Spleen (tissue), 11 donors: ENCODE measurements around the gene NRIP3. TPM values are rescaled to one million over a fixed set of nuclear protein-coding genes. Genes with fewer than 3 reads are reported as not detected.
A peak's percentile ranks its signal among the peaks of the same experiment; 100 is the strongest.

Experiments used
- DNase-seq: peaks from one replicate; pipeline ENCODE4 v3.0.0-alpha.2; 2020
- H3K27ac ChIP-seq, 8 donors: fragments of 200-600 bp; sonication (generic) in 7 of 8; 1 replicate in 4 of 8; 2 replicates in 4 of 8; pipeline versions ENCODE4 v1.5.0 to v1.8.0; 2016 to 2021; ENCODE audit warnings: inconsistent platforms in 4 of 8, mild to moderate bottlenecking in 4 of 8, moderate library complexity in 1 of 8
- H3K27me3 ChIP-seq, 7 donors: fragments of 200-600 bp; sonication (generic) in 6 of 7; replicated peaks in 1 of 7; 1 replicate in 4 of 7; 2 replicates in 3 of 7; pipeline versions ENCODE4 v1.5.0 to v1.8.0; 2016 to 2021; ENCODE audit warnings: inconsistent platforms in 3 of 7, mild to moderate bottlenecking in 1 of 7
- H3K36me3 ChIP-seq, 6 donors: fragments of 200-600 bp; sonication (generic) in 5 of 6; 1 replicate in 4 of 6; 2 replicates in 2 of 6; pipeline versions ENCODE4 v1.5.0 to v1.8.0; 2016 to 2021; ENCODE audit warnings: inconsistent platforms in 2 of 6
- H3K4me1 ChIP-seq, 6 donors: fragments of 200-600 bp; sonication (generic) in 5 of 6; 1 replicate in 3 of 6; 2 replicates in 3 of 6; pipeline versions ENCODE4 v1.5.0 to v1.8.0; 2016 to 2021; ENCODE audit warnings: inconsistent platforms in 3 of 6
- H3K4me3 ChIP-seq, 8 donors: fragments of 200-600 bp; sonication (generic) in 7 of 8; 1 replicate in 4 of 8; 2 replicates in 4 of 8; pipeline versions ENCODE4 v1.5.0 to v1.8.0; 2016 to 2021; ENCODE audit warnings: inconsistent platforms in 4 of 8, mild to moderate bottlenecking in 4 of 8, moderate library complexity in 2 of 8
- H3K9me3 ChIP-seq, 8 donors: fragments of 200-600 bp; sonication (generic) in 7 of 8; 1 replicate in 4 of 8; 2 replicates in 4 of 8; pipeline versions ENCODE4 v1.5.0 to v1.8.0; 2016 to 2021; ENCODE audit warnings: inconsistent platforms in 4 of 8
- POLR2A ChIP-seq, 3 donors: fragments of 450-650 bp; IDR thresholded peaks; one replicate each; pipeline ENCODE4 v1.5.1; 2017; ENCODE audit warnings: antibody characterized with exemption in 3 of 3, mild to moderate bottlenecking in 1 of 3
- POLR2AphosphoS5 ChIP-seq, 3 donors: sonication (generic); formaldehyde crosslinking; IDR thresholded peaks; one replicate each; pipeline ENCODE4 v1.5.1; 2017; ENCODE audit warnings: antibody characterized with exemption in 3 of 3
- WGBS, 5 donors: extraction: QIAGEN DNeasy Blood & Tissue Kit in 3 of 5; methylation state at CpG; one replicate each; pipeline versions ENCODE4 v1.1.5 to v1.1.7; 2013 to 2018; 5-methylcytosine and 5-hydroxymethylcytosine counted together
- intact Hi-C: fragments of 100-400 bp; cut with DNase I; formaldehyde crosslinking; loops from one replicate; pipeline ENCODE4 v1.15.0; 2023; ENCODE audit warnings: low total_unique reads
- polyA plus RNA-seq, 3 donors: library from polyadenylated mRNA; stranded (reverse); fragments of 200-250 nt; gene quantifications; one replicate each; pipeline ENCODE4 v1.2.1, GENCODE V29; 2013
- total RNA-seq, 7 donors: library from RNA; depleted of rRNA in 3 of 7; stranded (reverse); fragments of >200 nt in 3 of 7; fragmentation: NEBNext Ultra II Directional in 4 of 7; extraction: Animal tissue kit (Norgen Biotek cat#: 25700) in 4 of 7; gene quantifications; one replicate each; pipeline versions ENCODE4 v1.1.0 to v1.2.1, GENCODE V29; 2016 to 2021
- TF ChIP-seq, protein P1 (sequence below), 11 experiments: fragments of 200-600 bp in 7 of 11; fragments of 450-650 bp in 4 of 11; sonication (generic) in 4 of 11; IDR thresholded peaks in 8 of 11; conservative IDR thresholded peaks in 3 of 11; 1 replicate in 7 of 11; 2 replicates in 4 of 11; pipeline versions ENCODE4 v1.4.0 to v1.8.0; 2016 to 2021; ENCODE audit warnings: antibody characterized with exemption in 11 of 11, inconsistent platforms in 4 of 11, mild to moderate bottlenecking in 1 of 11
- donor health status: healthy with polysubstance abuse.
- donor health status: DM: no; HTN: no; CAD: no; lungs with moderate emphysema.
- donor health status: DM: no; HTN: no; CAD: no.
- donor health status: Bipolar disorder and iron deficiency.
- donor health status: healthy.
- donor health status: DM: no; HTN: no; CAD: no.
- donor health status: DM: yes; HTN: yes; CAD: no.

NRIP3 gene
- total and polyA plus RNA-seq, 10 donors, result 0.02 to 1.8 (median 0.58) TPM

DNA sequence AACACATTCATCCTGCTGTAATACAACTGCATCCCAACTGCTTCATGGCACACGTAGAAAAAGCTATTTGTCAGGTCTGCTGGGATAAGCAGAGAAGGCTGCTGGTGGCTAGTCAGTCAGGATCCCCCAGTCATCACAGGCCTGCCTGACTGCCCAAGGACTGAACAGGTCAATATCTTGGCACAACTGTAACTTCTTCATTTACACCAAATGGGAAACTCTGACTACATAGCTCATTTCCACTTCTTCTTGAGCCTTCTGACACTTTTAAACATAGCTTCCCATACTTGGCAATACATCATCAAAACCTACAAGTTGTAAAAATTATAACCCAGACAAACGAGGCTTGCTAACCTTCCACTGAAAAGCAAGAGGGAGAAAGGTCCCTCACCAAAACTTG, 42.4 kb downstream of the NRIP3 start:
- H3K9me3 ChIP-seq, result no peaks in the 10 kb centered on the region
- no peak for DNase-seq
- 63 to 78% (median 77%) methylated on average over 2 of the region's 2 CpGs for WGBS, 5 donors
- peaks cover 23 to 79% (median 53%) of the 10 kb centered on the region in 6 donors for H3K4me1 ChIP-seq
- H3K36me3 ChIP-seq, result peaks cover 0 to 40% (median 2%) of the 10 kb centered on the region in 6 donors
- no peaks in the 10 kb centered on the region for H3K27me3 ChIP-seq
- H3K27ac ChIP-seq, result peak overlapping the region in 2 of 8 donors; percentile 5 to 37
- TF ChIP-seq POLR2AphosphoS5 (IDR thresholded peaks at IDR 0.05) (no peak), POLR2A (IDR thresholded peaks at IDR 0.05) (no peak)
- TF ChIP-seq, protein P1, sequence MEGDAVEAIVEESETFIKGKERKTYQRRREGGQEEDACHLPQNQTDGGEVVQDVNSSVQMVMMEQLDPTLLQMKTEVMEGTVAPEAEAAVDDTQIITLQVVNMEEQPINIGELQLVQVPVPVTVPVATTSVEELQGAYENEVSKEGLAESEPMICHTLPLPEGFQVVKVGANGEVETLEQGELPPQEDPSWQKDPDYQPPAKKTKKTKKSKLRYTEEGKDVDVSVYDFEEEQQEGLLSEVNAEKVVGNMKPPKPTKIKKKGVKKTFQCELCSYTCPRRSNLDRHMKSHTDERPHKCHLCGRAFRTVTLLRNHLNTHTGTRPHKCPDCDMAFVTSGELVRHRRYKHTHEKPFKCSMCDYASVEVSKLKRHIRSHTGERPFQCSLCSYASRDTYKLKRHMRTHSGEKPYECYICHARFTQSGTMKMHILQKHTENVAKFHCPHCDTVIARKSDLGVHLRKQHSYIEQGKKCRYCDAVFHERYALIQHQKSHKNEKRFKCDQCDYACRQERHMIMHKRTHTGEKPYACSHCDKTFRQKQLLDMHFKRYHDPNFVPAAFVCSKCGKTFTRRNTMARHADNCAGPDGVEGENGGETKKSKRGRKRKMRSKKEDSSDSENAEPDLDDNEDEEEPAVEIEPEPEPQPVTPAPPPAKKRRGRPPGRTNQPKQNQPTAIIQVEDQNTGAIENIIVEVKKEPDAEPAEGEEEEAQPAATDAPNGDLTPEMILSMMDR (IDR thresholded peaks at IDR 0.05 in 8 of 11, conservative IDR thresholded peaks at IDR 0.05 in 3 of 11), result no peak
- intact Hi-C loops, result loop anchor here (5.0 to 10.0 kb wide), 2 partner anchors 49 to 277 kb away; partner anchors contain the start of genes AKIP1, RPL27A and TRIM66
- H3K4me3 ChIP-seq, result no peak overlapping the region

DNA sequence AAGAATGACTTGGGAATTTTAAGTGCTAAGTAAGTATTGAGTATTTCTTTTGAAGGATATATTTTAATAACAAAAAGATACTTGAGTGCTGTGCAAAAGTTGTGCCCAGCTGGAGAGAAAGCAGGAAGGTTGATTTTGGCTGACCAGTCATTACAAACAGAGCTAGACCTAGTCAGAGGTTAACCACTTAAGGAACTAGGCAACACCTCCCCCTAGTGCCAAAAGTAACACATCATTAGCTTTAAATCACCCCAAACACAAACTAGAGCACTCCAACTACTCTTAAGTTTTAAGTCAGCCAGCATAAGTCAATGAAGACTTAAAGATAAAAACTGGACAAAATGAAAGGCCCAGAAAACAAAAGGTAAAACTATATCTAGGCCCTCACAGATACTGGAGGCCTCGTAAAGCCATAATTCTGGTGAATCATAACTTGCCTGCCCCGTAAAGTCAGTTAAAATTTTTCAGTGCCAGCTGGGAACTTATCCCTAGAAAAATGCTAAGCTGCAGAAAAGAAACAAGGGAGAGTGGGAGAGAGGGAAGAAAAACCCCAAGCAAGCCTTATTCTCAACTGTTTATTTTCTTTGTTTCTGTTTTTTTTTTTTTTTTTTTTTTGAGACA, 44.1 kb downstream of the NRIP3 start:
- Histone ChIP-seq H3K27ac (peak overlapping the region in 7 of 8 donors; percentile 13 to 72 (median 54)), H3K4me3 (no peak overlapping the region), H3K36me3 (peaks cover 0 to 57% (median 19%) of the 10 kb centered on the region in 6 donors), H3K4me1 (peaks cover 18 to 63% (median 42%) of the 10 kb centered on the region in 6 donors), H3K9me3 (no peaks in the 10 kb centered on the region), H3K27me3 (no peaks in the 10 kb centered on the region)
- no peak for TF ChIP-seq POLR2A (IDR thresholded peaks at IDR 0.05)
- TF ChIP-seq, protein P1 (IDR thresholded peaks at IDR 0.05 in 8 of 11, conservative IDR thresholded peaks at IDR 0.05 in 3 of 11), result peak in 10 of 11 experiments; percentile 14 to 64 (median 52)
- no peak for DNase-seq
- intact Hi-C loops, result loop anchor here (5.0 to 10.0 kb wide), 2 partner anchors 47 to 275 kb away; partner anchors contain the start of genes AKIP1, RPL27A and TRIM66
- WGBS, 5 donors, result 24 to 73% (median 57%) methylated on average over 2 of the region's 2 CpGs

DNA sequence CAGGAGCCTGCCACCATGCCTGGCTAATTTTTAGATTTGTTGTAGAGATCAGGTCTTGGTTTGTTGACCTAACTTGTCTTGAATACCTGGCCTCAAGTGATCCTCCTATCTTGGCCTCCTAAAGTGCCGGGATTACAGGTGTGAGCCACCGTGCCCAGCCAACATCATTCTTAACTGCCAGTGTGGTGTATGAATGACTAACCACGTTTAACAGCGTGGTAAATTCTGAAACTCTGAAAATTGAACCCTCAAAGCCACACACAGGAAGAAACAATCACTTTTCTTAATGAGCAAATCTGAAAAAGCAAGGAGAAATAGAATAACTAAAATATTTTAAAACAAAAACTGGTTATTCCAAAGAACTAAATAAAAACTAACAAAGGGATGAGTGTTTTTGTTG, 46.9 kb downstream of the NRIP3 start:
- Histone ChIP-seq H3K9me3 (no peaks in the 10 kb centered on the region), H3K36me3 (peaks cover 2 to 85% (median 46%) of the 10 kb centered on the region in 6 donors), H3K4me1 (peaks cover 1 to 44% (median 24%) of the 10 kb centered on the region in 6 donors), H3K27ac (no peak overlapping the region), H3K4me3 (no peak overlapping the region), H3K27me3 (no peaks in the 10 kb centered on the region)
- TF ChIP-seq POLR2AphosphoS5 (IDR thresholded peaks at IDR 0.05) (no peak), POLR2A (IDR thresholded peaks at IDR 0.05) (no peak)
- TF ChIP-seq, protein P1 (IDR thresholded peaks at IDR 0.05 in 8 of 11, conservative IDR thresholded peaks at IDR 0.05 in 3 of 11), result no peak
- intact Hi-C loops, result no loop called here
- DNase-seq, result no peak
- 63 to 70% (median 65%) methylated on average over 4 of the region's 4 CpGs for WGBS, 5 donors

DNA sequence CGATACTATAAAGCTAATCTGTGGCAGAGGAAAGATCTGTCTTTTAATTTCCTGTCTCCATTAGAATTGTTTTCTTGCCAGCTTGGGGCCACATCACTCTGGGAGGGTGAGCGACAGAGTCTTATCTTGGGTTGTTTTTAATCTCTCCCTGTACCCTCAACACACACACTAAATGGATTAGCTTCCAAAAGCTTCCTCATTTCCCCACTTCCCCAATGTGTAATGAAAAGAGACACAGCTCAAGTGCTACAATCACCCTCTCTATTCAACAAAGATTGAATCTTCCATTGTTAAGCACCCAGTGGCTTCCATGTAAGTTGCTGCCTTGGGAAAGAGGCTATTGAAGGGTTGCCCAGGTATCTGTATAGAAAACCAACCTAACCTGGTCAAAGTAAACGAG, 54.9 kb downstream of the NRIP3 start:
- Histone ChIP-seq H3K36me3 (peaks cover 2 to 79% (median 57%) of the 10 kb centered on the region in 6 donors), H3K4me3 (no peak overlapping the region), H3K9me3 (no peaks in the 10 kb centered on the region), H3K4me1 (peaks cover 0 to 7% (median 0%) of the 10 kb centered on the region in 6 donors), H3K27me3 (no peaks in the 10 kb centered on the region), H3K27ac (peak overlapping the region in 4 of 8 donors; percentile 6 to 39 (median 24))
- TF ChIP-seq, protein P1 (IDR thresholded peaks at IDR 0.05 in 8 of 11, conservative IDR thresholded peaks at IDR 0.05 in 3 of 11), result no peak
- TF ChIP-seq POLR2AphosphoS5 (IDR thresholded peaks at IDR 0.05), result no peak
- TF ChIP-seq POLR2A (IDR thresholded peaks at IDR 0.05), result no peak
- 27 to 49% (median 33%) methylated on average over 3 of the region's 3 CpGs for WGBS, 5 donors
- DNase-seq, result no peak
- intact Hi-C loops, result no loop called here
